Keratinocyte (primary cell): ENCODE measurements around the gene NCOA7. TPM values are rescaled to one million over a fixed set of nuclear protein-coding genes. Genes with fewer than 3 reads are reported as not detected.

Experiments
- DNase-seq: peaks from one replicate; pipeline ENCODE4 v3.0.0-alpha.2; 2011; ENCODE audit warnings: low read depth, missing footprints, low spot score
- FAIRE-seq: peaks from 2 replicates; lab custom pipeline; 2011; peaks lifted over from hg19 to GRCh38; lab: Jason Lieb, UNC
- H2AFZ ChIP-seq: 2 replicates; pipeline ENCODE4 v1.6.0; 2012; ENCODE audit warnings: low read length, control low read depth, inconsistent platforms; ENCODE audit not compliant: control insufficient read depth
- H3K27ac ChIP-seq: 2 replicates; pipeline ENCODE4 v1.5.1; 2011; ENCODE audit warnings: low read length; ENCODE audit not compliant: control insufficient read depth, insufficient read depth
- H3K27me3 ChIP-seq: 3 replicates; pipeline ENCODE4 v1.6.0; 2011; ENCODE audit warnings: low read length; ENCODE audit not compliant: control insufficient read depth, insufficient read depth; ENCODE audit errors: extremely low read depth
- H3K36me3 ChIP-seq, 2 experiments: 2 replicates in 1 of 2; 3 replicates in 1 of 2; pipeline ENCODE4 v1.5.1; 2011; ENCODE audit warnings: low read length in 2 of 2, mild to moderate bottlenecking in 1 of 2; ENCODE audit not compliant: control insufficient read depth in 2 of 2, insufficient read depth in 2 of 2; ENCODE audit errors: extremely low read depth in 1 of 2
- H3K4me1 ChIP-seq: 3 replicates; pipeline ENCODE4 v1.5.1; 2011; ENCODE audit warnings: low read length; ENCODE audit not compliant: control insufficient read depth, insufficient read depth; ENCODE audit errors: extremely low read depth
- H3K4me2 ChIP-seq: 3 replicates; pipeline ENCODE4 v1.6.0; 2011; ENCODE audit warnings: low read depth, low read length; ENCODE audit not compliant: control insufficient read depth, insufficient read depth; ENCODE audit errors: extremely low read depth
- H3K4me3 ChIP-seq, 3 experiments: fragments of 200-600 bp in 1 of 3; sonication (generic) in 1 of 3; 2 replicates in 2 of 3; 3 replicates in 1 of 3; pipeline ENCODE4 v1.5.1; 2011 to 2016; ENCODE audit warnings: low read length in 3 of 3, mild to moderate bottlenecking in 3 of 3, control low read depth in 2 of 3, inconsistent platforms in 1 of 3, low read depth in 1 of 3, mixed read lengths in 1 of 3, mixed run types in 1 of 3, moderate library complexity in 1 of 3; ENCODE audit not compliant: control insufficient read depth in 2 of 3, insufficient read depth in 2 of 3; ENCODE audit errors: extremely low read depth in 1 of 3
- H3K79me2 ChIP-seq: 2 replicates; pipeline ENCODE4 v1.6.0; 2012; ENCODE audit warnings: low read length; ENCODE audit not compliant: control insufficient read depth, insufficient read depth
- H3K9ac ChIP-seq: 3 replicates; pipeline ENCODE4 v1.6.0; 2011; ENCODE audit warnings: low read length; ENCODE audit not compliant: control insufficient read depth, insufficient read depth; ENCODE audit errors: extremely low read depth
- H3K9me1 ChIP-seq: 3 replicates; pipeline ENCODE4 v1.6.0; 2011; ENCODE audit warnings: low read length; ENCODE audit not compliant: control insufficient read depth, insufficient read depth; ENCODE audit errors: extremely low read depth
- H3K9me3 ChIP-seq: 2 replicates; pipeline ENCODE4 v1.5.1; 2012; ENCODE audit warnings: low read depth, low read length; ENCODE audit not compliant: control insufficient read depth
- H4K20me1 ChIP-seq: 3 replicates; pipeline ENCODE4 v1.6.0; 2011; ENCODE audit warnings: low read length; ENCODE audit not compliant: control insufficient read depth, insufficient read depth; ENCODE audit errors: extremely low read depth
- EZH2 ChIP-seq: IDR thresholded peaks from one replicate; pipeline ENCODE4 v1.6.1; 2012; ENCODE audit warnings: inconsistent platforms, mild to moderate bottlenecking, low read length, moderate library complexity
- dilution Hi-C: fragments of 300-500 bp; cut with MboI; formaldehyde crosslinking; loops from one replicate; pipeline ENCODE4 v1.7.0; 2020; ENCODE audit warnings: low sequenced_read_pairs; ENCODE audit not compliant: extremely low pct_ligation_motif_present
- polyA plus RNA-seq, 5 experiments: library from polyadenylated mRNA; depleted of rRNA in 3 of 5; stranded (reverse) in 3 of 5; stranded (forward) in 1 of 5; unstranded in 1 of 5; fragments of >200 nt; gene quantifications; 1 replicate in 1 of 5; 2 replicates in 3 of 5; 3 replicates in 1 of 5; pipeline versions ENCODE4 v1.2.1 to v1.2.3, GENCODE V29; 2011 to 2012; ENCODE audit warnings: missing spikeins in 2 of 5, low read depth in 1 of 5, low replicate concordance in 1 of 5
- TF ChIP-seq, protein P1 (sequence below), 3 experiments: IDR thresholded peaks in 1 of 3; conservative IDR thresholded peaks in 1 of 3; optimal IDR thresholded peaks in 1 of 3; 2 replicates in 2 of 3; 3 replicates in 1 of 3; pipeline versions ENCODE3 to v1.5.1; 2011; ENCODE audit warnings: low read length in 3 of 3, mild to moderate bottlenecking in 3 of 3, moderate library complexity in 2 of 3, control low read depth in 1 of 3, inconsistent platforms in 1 of 3; ENCODE audit not compliant: insufficient read depth in 2 of 3; ENCODE audit errors: extremely low read depth in 1 of 3

Gene NCOA7
- polyA plus RNA-seq, 1 donor (not counting 4 experiments of a cell fraction or from before 2014, with no cell fraction given) = 20.5 TPM

DNA sequence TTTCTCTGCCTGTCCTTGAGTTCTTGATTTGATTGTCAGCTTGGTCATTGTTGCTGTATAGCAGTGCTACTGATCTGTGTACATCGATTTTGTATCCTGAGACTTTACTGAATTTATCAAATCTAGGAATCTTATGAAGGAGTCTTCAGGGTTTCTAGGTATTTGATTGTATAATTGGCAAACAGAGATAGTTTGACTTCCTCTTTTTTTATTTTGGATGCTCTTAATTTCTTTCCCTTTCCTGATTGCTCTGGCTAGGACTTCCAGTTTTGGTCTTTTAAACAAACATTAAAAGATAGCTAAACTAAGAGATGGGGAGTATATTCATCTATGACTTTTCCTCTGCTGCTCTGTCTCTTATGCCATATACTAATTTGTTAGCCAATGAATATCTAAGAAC, 62.4 kb downstream of the NCOA7 start:
- H3K4me2 ChIP-seq = no peak overlapping the region
- no peak for DNase-seq
- no peaks in the 10 kb centered on the region for H3K9me3 ChIP-seq
- H4K20me1 ChIP-seq = no peaks in the 10 kb centered on the region
- FAIRE-seq = no peak
- TF ChIP-seq EZH2 = no peak
- TF ChIP-seq, protein P1, sequence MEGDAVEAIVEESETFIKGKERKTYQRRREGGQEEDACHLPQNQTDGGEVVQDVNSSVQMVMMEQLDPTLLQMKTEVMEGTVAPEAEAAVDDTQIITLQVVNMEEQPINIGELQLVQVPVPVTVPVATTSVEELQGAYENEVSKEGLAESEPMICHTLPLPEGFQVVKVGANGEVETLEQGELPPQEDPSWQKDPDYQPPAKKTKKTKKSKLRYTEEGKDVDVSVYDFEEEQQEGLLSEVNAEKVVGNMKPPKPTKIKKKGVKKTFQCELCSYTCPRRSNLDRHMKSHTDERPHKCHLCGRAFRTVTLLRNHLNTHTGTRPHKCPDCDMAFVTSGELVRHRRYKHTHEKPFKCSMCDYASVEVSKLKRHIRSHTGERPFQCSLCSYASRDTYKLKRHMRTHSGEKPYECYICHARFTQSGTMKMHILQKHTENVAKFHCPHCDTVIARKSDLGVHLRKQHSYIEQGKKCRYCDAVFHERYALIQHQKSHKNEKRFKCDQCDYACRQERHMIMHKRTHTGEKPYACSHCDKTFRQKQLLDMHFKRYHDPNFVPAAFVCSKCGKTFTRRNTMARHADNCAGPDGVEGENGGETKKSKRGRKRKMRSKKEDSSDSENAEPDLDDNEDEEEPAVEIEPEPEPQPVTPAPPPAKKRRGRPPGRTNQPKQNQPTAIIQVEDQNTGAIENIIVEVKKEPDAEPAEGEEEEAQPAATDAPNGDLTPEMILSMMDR (optimal IDR thresholded peaks at IDR 0.05 in 1 of 3, IDR thresholded peaks at IDR 0.05 in 1 of 3, conservative IDR thresholded peaks at IDR 0.05 in 1 of 3; ENCODE audit: extremely low read depth in 1 of 3, insufficient read depth in 2 of 3, low read length in 3 of 3) = no peak
- H3K4me1 ChIP-seq = no peaks in the 10 kb centered on the region
- dilution Hi-C loops = no loop called here
- no peaks in the 10 kb centered on the region for H3K36me3 ChIP-seq
- no peaks in the 10 kb centered on the region for H3K9me1 ChIP-seq
- H3K9ac ChIP-seq = no peak overlapping the region
- H3K27me3 ChIP-seq = no peaks in the 10 kb centered on the region
- no peak overlapping the region for H3K4me3 ChIP-seq
- no peak overlapping the region for H2AFZ ChIP-seq
- no peak overlapping the region for H3K27ac ChIP-seq
- H3K79me2 ChIP-seq = no peaks in the 10 kb centered on the region

DNA sequence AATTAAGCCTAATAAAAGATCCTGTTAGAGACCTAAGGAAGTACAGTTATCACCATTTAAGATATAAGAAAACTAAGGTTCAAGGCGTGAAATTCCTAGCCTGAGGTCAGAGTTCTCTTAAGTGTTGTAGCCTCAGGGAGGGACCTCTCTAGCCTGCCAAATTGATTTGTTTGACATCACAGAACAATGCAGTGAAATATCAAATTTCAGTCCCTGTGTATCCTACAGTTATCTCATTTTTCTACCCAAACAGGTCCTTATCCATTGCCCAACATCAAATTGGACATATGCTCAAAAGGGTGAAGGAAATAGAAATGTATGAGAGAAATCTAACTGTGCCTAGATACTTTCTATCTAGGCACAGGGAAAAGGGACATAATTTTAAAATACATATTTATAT, 63.0 kb downstream of the NCOA7 start:
- Histone ChIP-seq H3K9ac (no peak overlapping the region), H3K36me3 (no peaks in the 10 kb centered on the region), H3K9me1 (no peaks in the 10 kb centered on the region), H3K9me3 (no peaks in the 10 kb centered on the region), H4K20me1 (no peaks in the 10 kb centered on the region), H2AFZ (no peak overlapping the region), H3K27ac (no peak overlapping the region), H3K27me3 (no peaks in the 10 kb centered on the region), H3K4me1 (no peaks in the 10 kb centered on the region), H3K4me3 (no peak overlapping the region), H3K79me2 (no peaks in the 10 kb centered on the region), H3K4me2 (no peak overlapping the region)
- dilution Hi-C loops = no loop called here
- DNase-seq (no peak), FAIRE-seq (no peak)
- TF ChIP-seq EZH2 = no peak
- TF ChIP-seq, protein P1 (optimal IDR thresholded peaks at IDR 0.05 in 1 of 3, IDR thresholded peaks at IDR 0.05 in 1 of 3, conservative IDR thresholded peaks at IDR 0.05 in 1 of 3; ENCODE audit: extremely low read depth in 1 of 3, insufficient read depth in 2 of 3, low read length in 3 of 3) = no peak
